Measurements from ENCODE around the gene PLD4.

PLD4 gene

DNA sequence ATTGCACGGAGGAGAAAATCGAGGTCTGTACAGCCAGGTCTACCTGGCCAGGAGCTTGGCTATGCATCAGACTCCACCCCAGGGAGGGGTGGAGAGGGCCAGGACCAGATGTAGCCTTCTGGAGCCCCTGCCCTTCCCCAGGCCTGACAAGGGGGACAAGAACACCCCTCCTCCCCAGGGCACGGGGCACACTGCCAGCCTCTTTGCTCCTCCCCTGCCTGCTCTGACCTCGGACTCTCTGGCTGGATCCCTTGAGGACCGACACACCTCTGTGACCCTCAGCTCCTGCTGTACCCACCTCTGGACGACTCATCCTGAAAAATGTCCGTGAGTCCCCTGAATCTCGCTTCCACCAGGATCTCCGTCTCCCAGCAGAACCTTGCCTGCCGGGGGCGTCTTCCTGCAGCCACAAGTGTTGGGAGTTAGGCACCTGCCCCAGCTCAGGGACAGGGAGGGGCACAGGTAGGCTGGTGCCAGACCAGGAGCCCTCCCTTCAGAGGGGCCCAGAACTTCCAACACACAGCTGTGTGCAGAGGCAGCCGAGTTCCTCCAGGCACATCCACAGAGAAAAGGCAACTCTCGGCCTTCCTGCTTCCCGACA lies 31.7 kb downstream of the PLD4 start:
- DNase-seq (ENCODE audit: low read depth), result no peak

DNA sequence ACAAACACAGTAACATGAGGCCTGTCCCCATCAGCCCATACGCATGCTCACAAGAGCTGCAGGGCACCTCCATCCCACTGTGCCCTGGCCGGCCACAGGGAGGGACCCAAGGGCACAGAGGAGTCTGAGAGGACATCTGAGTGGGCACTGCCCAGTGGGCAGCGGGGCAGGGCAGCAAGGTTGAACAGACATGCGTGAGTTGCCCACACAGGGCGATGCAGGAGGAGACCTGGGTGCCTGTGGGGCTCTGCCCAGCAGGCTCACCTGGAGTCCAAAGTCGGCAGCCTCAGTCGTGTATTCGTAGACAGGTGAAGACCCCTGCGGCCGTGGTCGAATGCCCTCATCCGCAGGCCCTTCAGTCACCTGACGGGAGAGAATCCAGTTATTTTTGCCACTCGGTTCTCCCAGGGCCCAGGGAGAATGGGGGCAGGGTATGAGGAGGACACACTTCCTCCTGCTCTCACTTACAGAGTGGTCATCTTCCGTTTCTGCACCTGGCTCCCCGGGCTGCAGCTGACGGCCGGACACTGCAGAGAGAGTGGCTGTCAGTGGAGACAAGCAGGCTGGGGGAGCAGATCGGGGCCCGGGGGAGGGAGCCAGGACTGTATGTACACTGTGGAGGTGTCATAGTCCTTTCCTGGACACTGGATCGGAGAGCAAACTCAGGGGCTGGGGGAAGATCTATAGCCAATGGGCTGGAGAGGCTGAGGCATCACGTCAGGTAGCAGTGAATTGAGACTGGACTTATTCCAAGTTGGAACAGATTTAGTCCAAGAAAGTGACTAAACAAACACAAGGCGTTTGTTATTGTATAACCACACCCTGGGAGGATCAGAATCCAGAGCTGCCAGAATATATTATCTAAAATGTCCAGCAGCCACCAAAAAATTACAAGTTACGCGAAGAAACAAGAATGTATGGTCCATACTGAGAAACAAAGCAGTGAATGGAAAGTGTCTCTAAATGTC lies 32.8 kb downstream of the PLD4 start:
- DNase-seq (ENCODE audit: low read depth), result no peak

DNA sequence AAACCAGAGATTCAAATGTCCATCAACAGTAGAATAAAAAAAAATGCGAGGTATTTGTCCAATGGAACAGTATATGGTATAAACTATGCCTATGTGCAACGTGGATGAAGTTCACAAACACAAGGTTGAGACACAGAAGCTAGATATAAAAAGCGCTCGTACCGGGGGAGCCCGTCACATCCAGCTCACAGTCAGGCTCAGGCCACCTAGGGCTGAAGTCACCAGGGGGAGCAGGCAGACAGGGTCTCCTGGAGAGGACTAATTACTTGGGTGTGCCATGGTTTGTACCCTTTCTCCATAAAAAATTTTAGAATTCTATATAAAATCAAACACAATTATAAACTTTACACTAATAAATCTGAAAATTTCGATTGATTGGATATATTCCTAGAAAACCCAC lies 39.9 kb downstream of the PLD4 start:
- no peak for DNase-seq (ENCODE audit: low read depth)

DNA sequence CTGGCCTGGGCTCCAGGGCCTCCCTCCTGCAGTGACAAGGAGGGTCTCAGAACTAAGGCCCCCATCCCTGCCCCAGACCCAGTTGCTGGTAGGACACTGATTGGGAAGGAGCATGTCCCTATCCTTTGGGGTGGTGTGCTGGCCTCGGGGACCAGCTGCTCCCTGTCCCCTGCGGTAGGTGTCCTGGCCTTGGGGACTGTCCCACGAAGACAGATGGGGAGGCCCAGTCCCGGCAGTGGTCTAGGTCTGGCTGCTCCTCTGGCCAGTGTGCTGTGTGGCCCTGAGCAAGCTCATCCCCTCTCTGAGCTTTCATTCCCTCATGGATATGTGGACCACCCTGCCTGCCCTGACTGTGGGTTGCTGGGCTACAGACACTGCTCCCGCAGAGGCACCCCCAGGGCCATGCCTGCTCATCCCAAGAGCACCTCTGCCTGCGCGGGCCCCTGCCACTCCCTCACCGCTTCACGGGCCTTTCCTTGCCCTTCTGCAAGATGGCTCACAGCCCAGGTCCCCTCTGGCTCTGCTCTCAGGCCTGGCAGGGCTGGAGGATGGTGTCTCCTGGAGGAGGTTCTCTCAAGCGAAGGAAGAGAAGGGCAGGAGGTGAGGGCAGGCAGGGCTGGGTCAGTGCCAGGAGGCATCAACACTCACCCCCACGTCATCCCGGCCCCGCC lies 41.0 kb downstream of the PLD4 start:
- no peak for DNase-seq (ENCODE audit: low read depth)

DNA sequence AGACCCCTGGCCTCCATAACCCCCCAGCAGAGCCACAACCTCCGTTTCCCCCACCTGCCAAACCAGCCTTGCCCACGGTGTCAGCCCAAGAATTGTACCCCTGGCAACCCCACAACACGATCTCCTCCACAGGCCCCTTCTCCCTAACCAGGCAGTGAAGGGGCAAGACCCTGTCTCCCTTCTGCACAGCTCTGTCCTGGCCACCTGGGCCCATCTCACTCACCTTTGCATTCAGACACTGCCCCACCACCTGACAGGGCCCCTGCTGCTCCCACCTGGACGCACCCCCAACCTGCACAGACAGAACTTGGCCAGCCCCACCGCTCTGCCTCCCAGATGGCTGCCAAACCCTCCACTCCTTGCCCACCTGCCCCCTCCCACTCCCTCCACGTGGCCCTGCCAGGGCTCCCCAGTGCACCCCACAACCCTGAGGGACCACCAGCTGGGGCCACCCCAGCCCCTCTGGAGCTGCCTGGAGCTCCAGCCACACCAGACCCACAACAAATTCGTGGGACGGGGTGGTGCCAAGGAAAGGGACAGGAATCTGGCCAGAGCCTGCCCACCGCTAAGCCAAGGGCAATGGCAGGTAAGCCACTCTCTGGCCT lies 41.7 kb downstream of the PLD4 start:
- no peak for DNase-seq (ENCODE audit: low read depth)

DNA sequence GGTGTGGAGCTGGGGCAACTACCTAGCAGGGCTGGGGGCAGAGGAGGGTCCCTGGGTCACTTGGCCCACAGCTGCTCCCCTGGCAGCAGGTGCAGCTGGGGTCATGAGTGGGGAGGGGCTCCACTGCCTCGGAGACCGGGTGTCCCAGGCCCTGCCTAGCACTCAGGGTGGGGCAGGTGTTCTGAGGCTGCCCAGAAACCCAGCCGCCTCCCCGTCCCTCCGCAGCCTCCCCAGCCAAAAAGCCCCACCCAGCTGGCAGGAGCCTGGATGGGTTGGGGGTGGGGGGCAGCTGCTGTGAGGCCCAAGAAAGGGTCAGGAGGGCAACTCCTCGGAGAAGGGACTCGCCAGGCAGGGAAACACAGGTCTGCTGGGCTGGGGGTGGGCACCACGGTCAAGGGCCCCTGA lies 42.3 kb downstream of the PLD4 start:
- DNase-seq (ENCODE audit: low read depth), result no peak

DNA sequence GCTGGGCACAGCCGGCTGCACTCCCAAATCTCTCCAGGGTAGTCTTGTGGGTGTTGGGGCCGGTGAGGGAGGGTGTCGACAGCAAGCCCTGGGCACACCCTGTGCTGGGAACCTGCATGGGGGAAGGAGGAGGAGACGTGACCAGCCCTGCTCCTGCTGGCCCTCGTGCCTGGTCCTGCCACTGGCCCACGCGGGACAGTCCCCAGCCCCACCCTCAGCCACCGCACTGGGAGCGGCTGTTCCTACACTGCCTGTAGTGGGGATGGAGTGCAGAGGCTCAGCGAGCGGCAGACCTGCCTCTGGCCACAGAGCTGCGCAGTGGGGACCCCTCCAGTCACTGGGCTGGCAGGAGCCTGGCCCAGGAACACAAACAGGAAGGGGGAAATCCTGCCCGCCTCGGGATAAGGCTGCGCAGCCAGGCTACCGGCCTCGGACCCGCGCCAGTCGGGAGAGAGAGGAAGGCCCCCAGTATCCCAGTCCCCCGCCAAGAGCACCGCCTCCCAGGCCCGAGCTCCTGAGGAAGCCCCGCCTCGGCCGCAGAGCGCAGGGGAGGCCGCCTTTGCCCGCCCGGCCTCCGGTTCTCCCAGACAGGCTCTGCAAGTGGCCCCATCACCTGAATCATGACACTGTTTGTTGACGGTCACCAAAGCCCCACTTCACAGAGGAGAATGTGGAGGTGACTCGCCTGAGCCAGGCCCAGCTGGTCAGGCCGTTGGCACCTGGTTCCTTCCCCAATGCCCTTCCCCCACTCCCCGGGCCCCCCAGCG lies 42.9 kb downstream of the PLD4 start:
- no peak for DNase-seq (ENCODE audit: low read depth)

DNA sequence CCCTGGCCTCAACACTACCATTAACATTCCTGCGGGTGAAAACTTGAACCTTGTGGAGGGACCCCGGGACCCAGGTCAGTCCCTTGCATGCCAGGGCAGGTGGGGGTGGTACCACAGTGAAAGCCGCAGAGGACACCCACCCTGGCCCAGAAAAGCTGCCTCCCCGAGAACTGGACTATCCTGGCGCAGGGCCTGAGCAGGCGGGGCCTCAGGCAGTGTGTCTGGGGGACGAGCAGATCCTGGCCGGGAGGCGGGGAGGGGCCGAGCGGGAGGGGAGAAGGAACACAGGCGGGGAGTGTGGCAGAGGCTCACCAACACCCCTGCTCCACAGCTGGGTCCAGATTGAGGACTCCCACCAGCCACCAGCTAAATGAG lies 43.5 kb downstream of the PLD4 start:
- DNase-seq (ENCODE audit: low read depth), result no peak

DNA sequence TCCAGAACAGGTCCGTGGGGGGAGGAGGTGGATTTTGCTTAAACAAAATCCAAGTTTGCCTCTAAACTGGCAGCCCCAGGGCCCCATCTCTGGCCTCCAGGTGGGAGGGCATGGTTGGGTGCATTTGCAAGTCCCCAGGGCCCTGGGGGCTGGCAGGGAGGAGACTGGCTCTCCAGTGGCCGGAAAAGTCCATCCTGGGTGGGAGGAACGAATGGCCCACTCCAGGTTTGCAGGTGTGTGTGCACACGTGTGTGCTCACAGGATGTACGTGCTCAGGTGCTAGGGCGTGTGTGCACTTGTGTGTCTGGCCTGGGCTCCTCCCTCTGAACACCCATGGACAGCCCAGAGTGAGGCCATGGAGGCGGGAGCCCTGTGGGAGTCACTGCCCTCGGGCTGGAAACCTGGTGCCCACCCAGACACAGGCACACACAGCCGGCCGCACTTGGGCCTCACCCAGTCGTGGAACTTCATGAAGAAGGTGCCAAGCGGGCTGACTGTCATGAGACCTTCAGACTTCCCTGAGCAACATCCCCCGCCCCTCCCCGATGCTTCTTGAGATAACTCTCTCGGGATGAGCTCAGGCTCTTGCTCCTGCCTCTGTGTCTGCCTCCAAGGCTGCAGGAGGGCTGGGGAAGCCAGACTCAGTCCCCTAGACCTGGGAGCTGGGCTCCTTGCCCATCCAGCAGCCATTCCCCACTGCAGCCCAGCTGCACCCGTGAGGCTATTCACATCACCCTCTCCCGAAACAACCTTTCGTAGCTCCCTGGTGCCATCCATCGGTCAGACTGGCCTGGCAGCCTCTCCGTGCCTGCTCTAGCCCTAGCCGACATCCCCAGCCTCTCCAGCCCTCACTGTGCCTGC lies 44.1 kb downstream of the PLD4 start:
- no peak for DNase-seq (ENCODE audit: low read depth)

DNA sequence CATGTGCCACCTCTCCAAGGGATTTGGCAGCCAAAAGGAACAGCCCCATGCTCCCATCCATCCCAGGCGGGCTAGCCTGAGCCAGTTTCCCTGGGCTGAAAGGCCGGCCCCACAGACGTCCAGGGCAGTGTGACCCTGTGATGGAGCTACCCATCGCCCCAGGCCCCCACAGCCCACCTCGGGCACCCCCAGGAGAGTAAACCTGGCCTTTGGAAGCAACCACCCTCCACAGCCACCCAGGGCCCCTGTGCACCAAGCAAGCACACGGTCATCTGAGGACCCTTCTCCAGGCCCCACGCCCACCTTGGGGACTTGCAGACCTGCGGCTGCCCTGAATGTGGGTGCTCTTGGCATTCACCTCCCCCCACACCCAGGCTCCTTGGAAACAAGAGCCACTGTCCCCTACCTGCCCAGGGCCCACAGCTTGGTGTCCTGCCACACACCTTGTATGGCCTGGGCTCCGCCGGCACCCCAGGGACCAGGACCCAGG lies 45.1 kb downstream of the PLD4 start:
- no peak for DNase-seq (ENCODE audit: low read depth)

DNA sequence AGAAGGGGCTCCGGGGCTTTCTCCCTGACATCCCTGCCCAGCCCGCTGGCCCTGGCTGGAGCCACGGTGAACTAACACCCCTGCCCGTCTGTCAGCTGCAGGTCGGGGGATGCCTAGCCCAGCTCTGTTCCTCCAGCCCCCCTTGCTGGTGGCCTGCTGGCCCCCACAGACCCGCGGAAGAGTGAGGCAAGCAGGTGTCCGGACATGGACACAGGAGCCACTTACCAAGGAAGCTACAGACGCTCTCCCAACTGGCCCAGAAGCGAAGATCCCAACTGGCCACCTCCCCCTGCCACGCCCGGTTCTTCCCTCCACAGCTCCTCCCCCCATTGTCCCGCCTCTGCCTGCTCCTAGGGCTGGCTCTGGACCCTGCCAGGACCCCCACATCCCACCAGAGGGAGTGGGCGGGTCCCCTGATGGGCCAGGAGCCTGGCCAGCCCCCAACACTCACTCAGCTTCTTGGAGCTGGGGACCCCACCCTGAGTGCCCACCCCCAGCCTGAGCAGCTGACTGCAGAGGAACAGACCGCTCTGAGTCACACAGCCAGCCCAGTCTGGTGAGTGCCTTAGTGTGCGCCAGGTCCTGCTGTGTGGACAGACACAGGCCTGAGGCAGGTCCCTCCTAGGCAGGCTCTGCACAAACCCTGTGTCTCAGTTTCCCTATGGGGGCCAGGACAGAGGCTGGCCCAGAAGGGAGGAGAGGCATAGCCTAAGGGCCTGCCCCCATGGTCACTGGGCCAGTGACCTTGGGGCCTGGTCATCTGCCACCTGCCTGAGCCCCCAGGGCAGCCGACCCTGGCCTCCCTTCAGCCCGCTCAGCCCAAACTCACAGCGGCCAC lies 45.8 kb downstream of the PLD4 start:
- no peak for DNase-seq (ENCODE audit: low read depth)

DNA sequence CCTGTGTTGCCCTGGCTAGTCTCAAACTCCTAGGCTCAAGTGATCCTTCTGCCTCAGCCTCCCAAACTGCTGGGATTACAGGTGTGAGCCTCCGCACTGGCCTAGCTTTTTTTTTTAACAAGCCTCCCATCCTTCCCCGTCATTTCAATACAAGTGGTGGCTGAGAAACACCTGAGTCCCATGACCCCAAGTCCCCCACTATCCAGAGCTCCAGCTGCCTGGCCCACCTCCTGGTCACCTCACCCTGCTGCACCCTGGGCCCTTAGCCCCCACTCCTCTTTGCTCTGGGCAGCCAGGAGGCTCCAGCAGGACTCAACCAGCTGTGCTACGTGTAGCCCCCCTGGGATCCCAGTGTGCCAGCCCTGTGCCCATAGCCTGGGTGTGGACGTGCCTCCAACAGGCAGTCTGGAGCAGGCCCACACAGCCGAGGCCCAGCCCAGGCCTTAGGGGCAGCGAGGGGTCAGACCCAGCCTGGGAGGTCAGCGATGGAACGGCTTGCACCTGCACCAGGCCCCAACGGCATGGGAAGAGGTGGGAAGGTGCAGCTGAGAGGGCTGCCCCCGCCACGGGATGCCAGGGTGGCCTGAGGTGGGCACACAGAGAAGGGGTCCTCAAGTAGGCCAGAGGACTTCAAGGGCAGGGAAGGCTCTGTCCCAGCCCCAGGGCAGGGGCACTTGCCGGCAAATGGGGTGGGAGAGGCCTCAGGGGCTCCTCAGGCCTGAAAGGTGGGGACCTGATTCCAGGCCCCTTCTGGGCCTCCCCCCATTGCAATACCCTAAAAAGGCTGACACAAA lies 47.0 kb downstream of the PLD4 start:
- DNase-seq (ENCODE audit: low read depth), result no peak

DNA sequence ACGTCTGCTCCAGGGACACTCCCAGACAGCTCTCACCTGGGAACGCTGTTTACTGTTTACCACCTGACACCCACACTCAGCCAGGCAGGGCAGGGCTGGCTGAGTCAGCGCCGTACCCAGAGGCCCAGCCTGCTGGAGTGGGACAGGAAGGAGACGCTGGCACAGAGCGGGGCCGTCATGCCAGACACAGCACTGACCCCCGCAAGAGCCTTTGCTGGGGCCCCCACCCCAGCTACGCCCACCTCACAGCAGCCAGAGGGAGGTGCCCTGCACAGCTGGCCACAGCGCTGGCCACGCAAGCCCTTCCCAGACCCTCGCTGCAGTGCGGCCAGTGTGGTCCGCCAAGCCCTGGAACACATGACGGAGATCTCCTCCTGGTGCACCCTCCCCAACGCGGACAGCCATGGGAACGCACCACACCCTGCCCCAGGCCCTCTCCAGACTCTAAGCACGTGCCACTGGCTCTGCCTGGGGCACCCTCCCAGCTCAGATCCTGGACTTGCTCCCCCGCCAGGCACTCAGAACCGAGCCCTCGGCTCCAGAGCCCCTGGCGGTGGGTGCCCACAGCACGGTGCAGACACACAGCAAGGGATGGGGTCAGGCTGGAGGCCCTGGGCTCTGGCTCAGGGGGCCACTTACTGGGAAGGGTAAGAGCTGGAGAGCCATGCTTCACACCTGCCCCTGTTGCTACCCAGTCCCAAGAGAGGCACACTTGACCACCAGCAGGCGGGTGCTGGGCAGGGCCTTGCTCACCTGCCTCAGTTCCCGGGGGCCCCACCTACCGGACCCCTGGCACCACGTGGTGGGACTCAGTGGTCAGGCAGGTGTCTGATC lies 47.8 kb downstream of the PLD4 start:
- no peak for DNase-seq (ENCODE audit: low read depth)

DNA sequence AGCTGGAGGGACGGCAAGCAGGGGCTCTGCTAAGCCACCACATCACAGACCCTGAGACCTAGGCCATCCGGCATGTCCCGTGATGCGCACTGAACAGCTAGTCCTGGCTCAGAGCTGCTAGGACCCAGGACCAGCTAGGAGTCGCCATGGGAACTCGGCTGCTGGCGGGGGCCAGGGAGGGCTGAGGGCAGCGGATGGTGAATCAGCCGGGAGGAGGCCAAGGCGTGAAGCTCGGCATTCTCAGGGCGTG lies 48.4 kb downstream of the PLD4 start:
- DNase-seq (ENCODE audit: low read depth), result no peak

DNA sequence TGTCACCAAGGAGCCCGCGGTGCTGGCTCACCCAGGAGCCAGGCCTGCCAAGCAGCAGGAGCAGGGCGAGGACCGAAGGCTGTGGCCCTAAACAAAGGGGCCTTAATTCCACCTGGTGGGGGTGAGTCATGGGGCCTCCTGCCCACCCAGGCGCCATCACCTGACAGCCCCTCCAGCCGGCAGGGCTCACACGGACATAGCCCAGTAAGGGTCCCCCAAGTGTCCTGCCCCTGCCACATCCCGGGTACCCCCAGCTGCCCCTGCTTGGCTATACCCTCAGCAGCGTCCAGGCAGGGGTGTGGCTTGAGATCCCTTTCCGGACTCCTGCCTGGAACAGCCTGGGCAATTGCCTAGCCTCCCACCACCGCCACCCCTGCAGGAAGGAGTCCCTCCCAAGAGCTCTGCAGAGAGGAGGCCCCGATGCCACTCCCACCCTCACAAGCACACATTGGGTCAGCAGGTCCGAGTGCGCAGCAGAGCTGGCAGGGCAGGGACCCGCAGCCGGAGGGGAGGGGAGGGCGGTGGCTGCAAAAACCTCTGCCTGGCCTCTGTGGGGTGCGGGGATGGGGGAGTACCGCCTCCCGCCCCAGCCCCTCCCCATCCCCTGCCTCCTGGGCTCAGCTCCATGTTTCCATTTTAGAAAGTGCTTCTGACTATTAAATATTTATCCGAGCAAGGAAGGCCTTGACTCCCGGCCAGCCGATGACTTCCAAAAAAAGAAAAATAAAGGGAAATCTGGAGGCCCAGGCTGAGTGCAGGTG lies 48.9 kb downstream of the PLD4 start:
- no peak for DNase-seq (ENCODE audit: low read depth)

DNA sequence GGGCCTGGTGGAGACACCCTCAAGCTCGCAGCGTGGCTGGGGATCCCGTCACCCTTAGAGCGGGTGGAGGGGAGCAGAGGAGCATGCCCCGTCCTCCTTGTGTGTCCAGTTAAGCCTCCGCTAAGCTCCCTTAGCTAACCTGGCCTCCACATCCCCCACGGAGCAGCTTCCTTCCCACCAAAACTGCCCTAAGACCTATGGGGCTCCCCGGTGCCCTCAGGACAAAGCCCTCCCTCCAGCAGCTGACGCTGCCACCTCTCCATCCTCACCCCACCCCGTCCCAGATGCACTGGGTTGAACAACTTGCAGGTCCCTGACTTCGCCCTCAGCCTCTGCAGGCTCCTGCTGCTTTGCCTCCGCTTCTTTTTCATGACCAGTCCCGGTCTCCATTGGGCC lies 49.5 kb downstream of the PLD4 start:
- DNase-seq (ENCODE audit: low read depth), result no peak

DNA sequence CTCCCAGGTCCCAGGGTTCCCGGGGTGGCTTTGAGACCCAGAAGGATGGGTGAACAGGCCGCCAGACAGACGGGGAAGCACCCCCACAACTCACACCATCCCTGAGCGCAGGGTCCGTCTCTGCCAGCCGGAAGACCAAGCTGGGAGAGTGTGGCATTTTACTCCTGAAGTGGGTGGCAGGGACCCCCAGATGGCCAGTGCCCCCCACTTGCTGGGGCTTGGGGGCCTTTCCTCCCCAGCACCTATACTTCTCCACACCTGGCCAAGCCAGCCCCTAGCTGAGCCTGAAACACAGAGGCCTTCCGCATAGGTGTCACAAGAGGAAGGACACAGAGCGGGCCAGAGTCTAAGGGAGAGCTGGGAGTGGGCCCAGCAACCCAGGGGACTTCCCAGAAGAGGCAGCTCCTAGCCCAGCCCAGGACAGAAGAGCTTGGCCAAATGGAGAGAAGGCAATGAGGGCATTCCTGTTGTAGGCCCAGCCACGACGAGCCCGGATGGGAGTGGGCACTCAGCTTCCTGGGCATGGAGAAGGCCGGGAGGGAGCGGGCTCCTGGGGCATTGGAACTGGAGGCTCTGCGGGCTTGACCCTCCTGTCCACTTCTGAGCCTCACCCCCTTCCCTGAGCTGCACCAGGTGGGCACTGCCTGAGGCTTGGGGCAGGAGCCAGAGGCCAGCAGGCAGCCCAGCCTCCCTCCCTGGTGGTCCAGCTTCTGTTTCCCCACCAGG lies 50.1 kb downstream of the PLD4 start:
- no peak for DNase-seq (ENCODE audit: low read depth)
